CD4-positive, alpha-beta T cell (primary cell): ENCODE measurements around the gene SNORC. TPM values are rescaled to one million over a fixed set of nuclear protein-coding genes. Genes with fewer than 3 reads are reported as not detected.

Source experiments
- ATAC-seq: fragments of 200-7000 bp; cut with Tn5 transposase; one replicate; pipeline ENCODE4 v1.10.0; 2022; ENCODE audit warnings: mild to moderate bottlenecking; ENCODE audit not compliant: poor library complexity
- CTCF ChIA-PET: fragments of 350-600 bp; sonication (Branson Sonifier 250); formaldehyde crosslinking; loops from one replicate; lab custom pipeline; 2021; ENCODE audit warnings: antibody characterized with exemption, inconsistent platforms; lab: Charles Lee
- POLR2A ChIA-PET: fragments of 350-600 bp; sonication (Branson Sonifier 250); formaldehyde crosslinking; loops from one replicate; lab custom pipeline; 2021; ENCODE audit warnings: antibody characterized with exemption, inconsistent platforms; lab: Charles Lee
- DNase-seq, 14 experiments: peaks; one replicate each; pipeline ENCODE4 v3.0.0-alpha.2; 2013 to 2020; ENCODE audit warnings: mixed read lengths in 2 of 14
- H3K27ac ChIP-seq, 2 donors: one replicate each; pipeline versions ENCODE4 v1.5.1 to v1.7.0; 2013; ENCODE audit warnings: low read length in 2 of 2, low read depth in 1 of 2, mild to moderate bottlenecking in 1 of 2
- H3K27me3 ChIP-seq, 2 experiments: 1 replicate in 1 of 2; 2 replicates in 1 of 2; pipeline versions ENCODE4 v1.6.1 to v1.7.0; 2013; ENCODE audit warnings: low read length in 2 of 2, control low read depth in 1 of 2, mild to moderate bottlenecking in 1 of 2, moderate library complexity in 1 of 2; ENCODE audit not compliant: insufficient read depth in 2 of 2, control insufficient read depth in 1 of 2
- H3K36me3 ChIP-seq: one replicate; pipeline ENCODE4 v1.6.1; 2013; ENCODE audit warnings: low read length, control low read depth; ENCODE audit not compliant: insufficient read depth
- H3K4me1 ChIP-seq: one replicate; pipeline ENCODE4 v1.6.1; 2013; ENCODE audit warnings: low read length, control low read depth; ENCODE audit not compliant: insufficient read depth
- H3K4me3 ChIP-seq: one replicate; pipeline ENCODE4 v1.5.1; 2013; ENCODE audit warnings: mild to moderate bottlenecking, low read length, moderate library complexity
- H3K9me3 ChIP-seq, 2 experiments: 1 replicate in 1 of 2; 2 replicates in 1 of 2; pipeline versions ENCODE4 v1.6.1 to v1.7.0; 2013; ENCODE audit warnings: low read length in 2 of 2, mild to moderate bottlenecking in 2 of 2, control low read depth in 1 of 2, moderate library complexity in 1 of 2; ENCODE audit not compliant: control insufficient read depth in 1 of 2, insufficient read depth in 1 of 2
- H3K27ac Mint-ChIP-seq: one replicate; pipeline ENCODE4 v1.8.0; 2020; ENCODE audit warnings: mixed read lengths
- H3K27me3 Mint-ChIP-seq: one replicate; pipeline ENCODE4 v1.8.0; 2021; ENCODE audit warnings: mixed read lengths
- H3K36me3 Mint-ChIP-seq: one replicate; pipeline ENCODE4 v1.8.0; 2021; ENCODE audit warnings: low read depth, mixed read lengths
- H3K4me1 Mint-ChIP-seq: one replicate; pipeline ENCODE4 v1.8.0; 2021; ENCODE audit warnings: low read depth, mixed read lengths
- H3K4me3 Mint-ChIP-seq: one replicate; pipeline ENCODE4 v1.8.0; 2020; ENCODE audit warnings: mild to moderate bottlenecking, mixed read lengths
- H3K9me3 Mint-ChIP-seq: one replicate; pipeline ENCODE4 v1.8.0; 2020; ENCODE audit warnings: mixed read lengths
- CTCF ChIP-seq: fragments of 200-600 bp; IDR thresholded peaks from one replicate; pipeline ENCODE4 v1.8.0; 2022; ENCODE audit warnings: antibody characterized with exemption, mild to moderate bottlenecking
- intact Hi-C, 2 experiments: fragments of 100-400 bp; cut with DNase I in 1 of 2; cut with micrococcal nuclease in 1 of 2; formaldehyde crosslinking; loops; one replicate each; pipeline versions ENCODE4 v1.15.1 to v1.9.0; 2023 to 2025; cut with DNase I, micrococcal nuclease
- total RNA-seq, 174 experiments: library from RNA in 2 of 174; stranded (reverse) in 2 of 174; gene quantifications; one replicate each; pipeline ENCODE4 v1.2.3 and lab custom pipeline; 2021 to 2026

Gene SNORC
- total RNA-seq, 2 experiments from 2014 or later = 1.2 TPM

- no peak for ATAC-seq
- no peaks in the 10 kb centered on the region for H3K36me3 Mint-ChIP-seq
- TF ChIP-seq CTCF = no peak
- ChIA-PET CTCF (no interaction called here), POLR2A (no interaction called here)
- DNase-seq = no peak
- H3K27ac Mint-ChIP-seq = no peak overlapping the region
- intact Hi-C loops = no loop called here
- peaks cover 20% of the 10 kb centered on the region for H3K27me3 Mint-ChIP-seq
- no peaks in the 10 kb centered on the region for H3K9me3 Mint-ChIP-seq
- Histone ChIP-seq H3K27ac (no peak overlapping the region), H3K9me3 (no peaks in the 10 kb centered on the region), H3K36me3 (no peaks in the 10 kb centered on the region), H3K4me3 (no peak overlapping the region), H3K27me3 (peaks cover 12 to 18% of the 10 kb centered on the region in 2 experiments), H3K4me1 (peaks cover 9% of the 10 kb centered on the region)
- H3K4me3 Mint-ChIP-seq = no peak overlapping the region
- peaks cover 9% of the 10 kb centered on the region for H3K4me1 Mint-ChIP-seq
Observed at GRCh38 chr2:232878855-232879617, 9.0 kb downstream of the SNORC start.

GRCh38 chr2:232879618-232880494 is 9.8 kb downstream of the SNORC start:
- ChIA-PET CTCF (no interaction called here), POLR2A (no interaction called here)
- Histone ChIP-seq H3K27ac (no peak overlapping the region), H3K27me3 (peaks cover 5 to 10% of the 10 kb centered on the region in 2 experiments), H3K9me3 (no peaks in the 10 kb centered on the region), H3K36me3 (no peaks in the 10 kb centered on the region), H3K4me3 (no peak overlapping the region), H3K4me1 (peaks cover 9% of the 10 kb centered on the region)
- no peak overlapping the region for H3K27ac Mint-ChIP-seq
- peaks cover 9% of the 10 kb centered on the region for H3K4me1 Mint-ChIP-seq
- ATAC-seq (no peak), DNase-seq (no peak)
- intact Hi-C loops = no loop called here
- no peaks in the 10 kb centered on the region for H3K36me3 Mint-ChIP-seq
- peaks cover 16% of the 10 kb centered on the region for H3K27me3 Mint-ChIP-seq
- TF ChIP-seq CTCF = no peak
- H3K9me3 Mint-ChIP-seq = no peaks in the 10 kb centered on the region
- no peak overlapping the region for H3K4me3 Mint-ChIP-seq

GRCh38 chr2:232880764-232881351 is 10.8 kb downstream of the SNORC start:
- ATAC-seq = no peak
- H3K9me3 ChIP-seq = no peaks in the 10 kb centered on the region
- H3K4me1 ChIP-seq = peaks cover 5% of the 10 kb centered on the region
- DNase-seq = no peak
- Mint-ChIP-seq H3K4me1 (no peaks in the 10 kb centered on the region), H3K27ac (no peak overlapping the region), H3K27me3 (peaks cover 6% of the 10 kb centered on the region), H3K4me3 (no peak overlapping the region), H3K9me3 (no peaks in the 10 kb centered on the region), H3K36me3 (no peaks in the 10 kb centered on the region)
- POLR2A ChIA-PET = no interaction called here
- intact Hi-C loops = no loop called here
- CTCF ChIA-PET = no interaction called here
- TF ChIP-seq CTCF = no peak
- H3K27me3 ChIP-seq = peaks cover 0 to under 1% of the 10 kb centered on the region in 2 experiments
- H3K27ac ChIP-seq = no peak overlapping the region
- H3K36me3 ChIP-seq = no peaks in the 10 kb centered on the region
- H3K4me3 ChIP-seq = no peak overlapping the region
